NCI-H128 (cell line): ENCODE results near the gene PRKCD.

Experiments used
- DNase-seq: peaks from one replicate; lab custom pipeline; 2025; ENCODE audit not compliant: unreplicated experiment; lab: John Stamatoyannopoulos, UW

The PRKCD gene

DNA sequence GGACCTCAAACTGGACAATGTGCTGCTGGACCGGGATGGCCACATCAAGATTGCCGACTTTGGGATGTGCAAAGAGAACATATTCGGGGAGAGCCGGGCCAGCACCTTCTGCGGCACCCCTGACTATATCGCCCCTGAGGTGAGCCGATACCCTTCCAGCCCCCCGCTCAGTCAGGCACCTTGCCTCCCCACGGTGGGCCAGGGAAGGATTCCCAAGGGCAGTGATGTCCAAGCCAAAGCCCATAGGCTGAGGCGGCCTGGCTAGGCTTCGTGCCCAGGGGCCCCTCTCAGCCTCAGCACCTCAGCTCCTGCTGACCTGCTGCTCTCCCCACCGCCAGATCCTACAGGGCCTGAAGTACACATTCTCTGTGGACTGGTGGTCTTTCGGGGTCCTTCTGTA, 27.7 kb downstream of the PRKCD start:
- no peak for DNase-seq

DNA sequence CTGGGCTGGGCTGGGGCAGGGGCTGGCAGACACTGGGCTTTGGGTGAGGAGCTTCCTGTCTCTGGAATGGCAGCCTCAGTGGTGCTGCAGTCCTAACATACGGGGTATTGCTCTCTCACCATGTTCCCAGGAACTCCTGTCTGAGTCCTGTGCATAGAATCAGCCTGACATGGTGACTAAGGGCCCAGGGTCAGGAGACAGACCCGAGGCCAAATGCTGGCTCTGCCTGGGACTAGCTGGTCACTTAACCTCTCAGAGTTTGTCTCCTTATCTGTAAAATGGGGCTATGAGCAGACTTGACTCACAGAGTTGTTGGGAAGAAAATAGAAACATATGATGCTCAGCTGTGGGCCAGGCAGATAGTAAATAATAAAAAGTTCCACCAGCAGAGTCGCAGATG, 28.3 kb downstream of the PRKCD start:
- no peak for DNase-seq

- no peak for DNase-seq
Observed at GRCh38 chr3:53190659-53191058, 29.6 kb downstream of the PRKCD start.

DNA sequence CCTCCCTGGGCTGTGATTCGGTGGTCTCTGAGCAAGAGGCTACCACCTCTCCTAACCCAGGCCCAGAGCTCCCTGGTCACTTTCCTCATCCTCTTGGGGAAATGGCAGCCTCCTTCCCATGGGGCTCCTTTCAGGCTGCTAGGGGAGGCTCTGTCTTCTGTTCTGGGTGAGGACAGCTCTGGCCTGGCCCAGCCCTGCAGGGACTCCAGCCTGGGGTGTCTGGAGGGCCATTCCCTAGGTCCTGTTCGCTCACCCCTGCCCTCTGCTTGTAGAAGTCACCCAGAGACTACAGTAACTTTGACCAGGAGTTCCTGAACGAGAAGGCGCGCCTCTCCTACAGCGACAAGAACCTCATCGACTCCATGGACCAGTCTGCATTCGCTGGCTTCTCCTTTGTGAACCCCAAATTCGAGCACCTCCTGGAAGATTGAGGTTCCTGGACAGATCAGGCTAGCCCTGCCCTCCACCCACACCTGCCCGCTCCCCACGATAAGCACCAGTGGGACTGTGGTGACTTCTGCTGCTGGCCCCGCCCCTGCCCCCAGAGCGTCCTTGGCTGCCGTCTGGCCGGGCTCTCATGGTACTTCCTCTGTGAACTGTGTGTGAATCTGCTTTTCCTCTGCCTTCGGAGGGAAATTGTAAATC, 30.9 kb downstream of the PRKCD start:
- DNase-seq: no peak

- DNase-seq: no peak
Observed at GRCh38 chr3:53192608-53193007, 31.6 kb downstream of the PRKCD start.

GRCh38 chr3:53193466-53194209, 32.6 kb downstream of the PRKCD start:
- no peak for DNase-seq

GRCh38 chr3:53194210-53195065, 33.4 kb downstream of the PRKCD start:
- no peak for DNase-seq

DNA sequence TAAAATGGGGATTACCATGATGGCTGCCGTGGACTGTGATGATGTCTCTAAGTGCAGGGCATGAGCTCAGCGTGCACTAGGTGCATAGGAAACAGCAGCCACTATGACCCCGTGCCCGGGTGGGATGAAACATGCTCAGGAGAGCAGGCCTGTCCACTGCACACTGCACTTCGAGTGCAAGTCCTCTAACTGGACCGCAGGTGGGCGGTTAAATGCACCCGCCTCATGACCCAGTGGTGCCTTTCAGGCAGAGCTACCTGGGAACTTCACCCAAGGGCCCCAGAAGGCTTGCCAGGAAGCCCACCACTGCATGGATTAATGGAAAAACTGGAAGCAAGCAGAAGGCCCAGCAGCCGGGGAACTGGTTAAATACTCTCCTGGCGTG, 34.0 kb downstream of the PRKCD start:
- DNase-seq: no peak

DNA sequence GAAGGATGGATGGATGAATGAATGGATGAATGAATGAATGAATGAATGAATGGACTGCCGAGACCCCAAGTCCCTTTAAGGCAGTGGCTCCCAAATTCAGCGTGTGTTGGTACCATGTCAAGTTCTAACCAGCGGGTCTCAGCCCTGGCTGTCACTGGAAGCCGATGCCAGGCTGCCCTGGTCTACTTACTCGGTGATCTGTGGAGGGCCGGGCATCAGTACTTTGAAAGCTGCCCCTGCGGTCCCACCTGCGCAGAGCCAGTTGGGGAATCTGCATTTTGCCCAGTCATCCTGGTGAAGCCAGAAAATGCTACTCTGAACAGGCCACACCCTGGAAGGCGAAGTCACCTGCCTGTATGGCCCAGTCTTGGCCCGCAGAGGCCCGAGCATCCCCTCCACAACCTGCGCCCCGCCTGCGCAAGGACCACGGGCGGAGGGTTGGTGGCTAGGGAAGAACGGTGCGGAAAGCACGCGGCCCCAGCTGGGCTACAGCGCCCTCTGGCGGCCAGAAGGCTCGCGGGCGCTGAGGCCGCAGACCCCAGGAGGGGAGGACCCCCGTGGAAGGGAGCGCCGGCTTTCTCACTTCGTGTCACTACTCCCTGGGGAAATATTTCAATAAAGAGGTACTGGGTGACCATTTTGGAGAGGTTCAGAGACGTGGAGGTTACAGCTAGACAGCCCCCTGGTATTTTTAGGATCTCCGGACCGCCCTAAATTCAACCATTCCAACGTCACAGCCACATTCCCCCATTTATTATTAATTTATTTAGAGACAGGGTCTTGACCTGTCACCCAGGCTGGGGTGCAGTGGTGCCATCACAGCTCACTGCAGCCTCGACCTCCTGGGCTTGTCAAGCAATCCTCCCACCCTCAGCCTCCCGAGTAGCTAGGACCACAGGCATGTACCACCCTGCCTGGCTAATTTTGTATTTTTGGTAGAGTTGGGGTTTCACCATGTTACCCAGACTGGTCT, 34.9 kb downstream of the PRKCD start:
- DNase-seq: peak; percentile 7

GRCh38 chr3:53196575-53197407, 35.8 kb downstream of the PRKCD start:
- DNase-seq: no peak

GRCh38 chr3:53198256-53198977, 37.4 kb downstream of the PRKCD start:
- no peak for DNase-seq

DNA sequence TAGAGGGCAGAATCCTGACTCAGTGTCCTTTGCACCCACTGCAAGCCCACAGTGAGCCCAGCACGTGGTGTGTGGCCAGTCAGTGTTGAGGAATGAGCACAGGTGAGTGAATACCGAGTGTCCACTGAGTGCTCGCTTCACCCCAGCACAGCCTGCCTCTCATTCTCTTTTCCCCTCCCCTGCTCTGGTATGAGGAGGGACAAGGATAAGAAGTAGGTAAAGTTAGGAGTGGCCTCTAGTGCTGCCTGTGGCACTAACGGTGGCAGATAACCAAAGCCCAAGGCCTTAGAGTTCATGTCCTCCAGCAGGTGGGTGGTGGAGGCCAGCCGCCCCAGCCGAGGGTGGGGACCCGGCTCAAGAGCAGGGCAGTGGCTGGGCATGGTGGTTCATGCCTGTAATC, 38.0 kb downstream of the PRKCD start:
- DNase-seq: no peak

- no peak for DNase-seq
Observed at GRCh38 chr3:53199834-53200233, 38.8 kb downstream of the PRKCD start.

- no peak for DNase-seq
Observed at GRCh38 chr3:53200501-53201498, 39.8 kb downstream of the PRKCD start.

GRCh38 chr3:53202331-53203015, 41.5 kb downstream of the PRKCD start:
- peak; percentile 6 for DNase-seq

DNA sequence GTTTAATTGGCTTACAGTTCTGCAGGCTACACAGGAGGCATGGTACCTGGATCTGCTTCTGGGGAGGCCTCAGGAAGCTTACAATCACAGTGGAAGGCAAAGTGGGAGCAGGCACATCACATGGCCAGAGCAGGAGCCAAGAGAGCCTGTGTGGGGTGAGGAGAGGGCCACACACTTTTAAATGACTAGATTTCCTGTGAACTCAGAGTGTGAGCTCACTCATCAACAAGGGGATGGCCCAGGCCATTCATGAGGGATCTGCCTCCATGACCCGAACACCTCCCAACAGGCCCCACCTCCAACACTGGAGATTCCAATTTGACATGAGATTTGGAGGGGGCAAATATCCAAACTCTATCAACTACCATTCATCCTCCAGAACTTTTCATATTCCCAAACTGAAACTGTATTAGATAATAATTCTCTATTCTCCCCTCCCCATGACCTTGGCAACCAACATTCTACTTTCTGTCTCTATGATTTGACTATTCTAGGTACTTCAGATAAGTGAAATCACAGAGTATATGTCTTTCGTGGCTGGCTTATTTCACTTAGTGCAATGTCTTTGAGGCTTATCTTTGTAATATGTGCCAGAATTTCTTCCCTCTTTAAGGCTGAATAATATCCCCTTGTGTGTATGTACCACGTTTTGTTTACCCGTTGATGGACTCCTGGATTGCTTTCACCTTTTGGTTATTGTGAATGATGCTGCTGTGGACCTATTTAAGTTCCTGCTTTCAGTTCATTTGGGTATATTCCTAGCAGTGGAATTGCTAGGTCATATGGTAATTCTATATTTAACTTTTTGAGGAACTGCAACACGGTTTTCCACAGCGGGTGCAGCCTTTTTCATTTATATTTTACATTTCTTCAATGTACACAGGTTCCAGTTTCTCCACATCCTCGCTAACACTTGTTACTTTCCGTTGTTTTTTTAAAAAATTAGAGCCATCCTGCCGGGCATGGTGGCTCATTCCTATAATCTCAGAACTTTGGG, 51.0 kb downstream of the PRKCD start:
- DNase-seq: no peak
